AML-193 (cell line): ENCODE data around the gene HHATL.

Experiments
- DNase-seq, 2 experiments: peaks; one replicate each; lab custom pipeline; 2025; lab: John Stamatoyannopoulos, UW

The HHATL gene

DNA sequence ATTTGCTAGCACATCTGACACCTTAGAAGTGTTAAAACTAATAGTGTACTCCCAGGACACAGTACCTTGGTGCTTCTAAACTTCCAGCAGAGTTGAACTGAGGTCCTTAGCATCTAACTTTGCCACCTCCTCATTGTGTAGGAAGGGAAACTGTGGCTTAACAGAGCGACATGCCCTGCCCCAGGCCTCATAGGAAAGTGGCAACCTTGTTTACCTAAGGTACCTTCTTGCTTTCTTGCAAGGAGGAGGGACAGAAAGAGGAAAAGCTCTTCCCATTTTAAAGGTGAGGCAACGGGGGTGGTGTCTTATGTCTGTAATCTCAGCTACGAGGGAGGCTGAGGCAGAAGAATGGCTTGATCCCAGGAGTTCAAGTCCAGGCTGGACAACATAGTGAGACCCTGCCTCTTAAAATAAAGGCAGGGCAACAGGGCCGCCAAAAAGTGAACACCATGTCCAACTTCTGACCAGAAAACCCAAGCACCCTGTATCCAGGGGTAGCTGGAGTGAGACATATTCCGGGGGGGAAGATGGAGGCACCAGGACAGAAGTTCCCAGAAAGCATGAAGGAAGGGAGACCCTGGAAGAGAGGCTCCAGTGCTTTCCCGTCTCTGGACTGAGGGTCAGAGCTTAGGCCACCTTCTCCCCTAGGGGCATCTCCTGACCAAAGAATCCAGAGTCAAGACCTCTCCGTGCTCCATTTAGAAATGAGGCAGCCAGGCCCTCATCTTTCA, 17.8 kb downstream of the HHATL start:
- no peak for DNase-seq

GRCh38 chr3:42683875-42684598, 18.6 kb downstream of the HHATL start:
- peak; percentile 20 to 36 for DNase-seq

DNA sequence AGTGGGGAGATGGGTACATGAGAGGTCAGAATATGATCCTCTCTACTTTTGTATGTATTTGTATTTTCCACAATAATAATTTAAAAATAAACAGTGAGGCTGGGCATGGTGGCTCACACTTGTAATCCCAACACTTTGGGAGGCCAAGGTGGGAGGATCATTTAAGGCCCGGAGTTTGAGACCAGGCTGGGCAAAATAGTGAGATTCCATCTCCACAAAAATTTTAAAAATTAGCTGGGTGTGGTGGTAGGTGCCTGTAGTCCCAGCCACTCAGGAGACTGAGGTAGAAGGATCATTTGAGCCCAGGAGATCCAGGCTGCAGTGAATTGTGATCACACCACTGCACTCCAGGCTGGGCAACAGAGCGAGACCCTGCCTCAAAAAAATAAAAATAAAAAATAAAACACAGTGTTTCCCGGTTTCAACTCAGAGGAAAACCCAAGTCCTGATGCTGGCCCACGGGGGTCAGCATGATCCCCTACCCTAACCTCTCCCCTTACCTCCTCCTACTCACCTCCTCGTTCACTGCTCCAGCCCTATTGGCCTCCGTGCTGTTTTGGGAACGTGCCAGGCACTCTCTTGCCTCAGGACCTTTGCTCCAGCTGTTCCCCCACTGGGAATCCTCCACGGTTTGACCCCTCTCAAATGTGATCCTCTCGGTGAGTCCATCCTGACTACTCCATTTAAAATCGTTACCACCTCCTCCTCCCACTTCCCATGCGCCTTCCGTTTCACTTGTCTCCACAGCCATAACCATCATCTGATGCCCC, 20.1 kb downstream of the HHATL start:
- DNase-seq, result no peak

DNA sequence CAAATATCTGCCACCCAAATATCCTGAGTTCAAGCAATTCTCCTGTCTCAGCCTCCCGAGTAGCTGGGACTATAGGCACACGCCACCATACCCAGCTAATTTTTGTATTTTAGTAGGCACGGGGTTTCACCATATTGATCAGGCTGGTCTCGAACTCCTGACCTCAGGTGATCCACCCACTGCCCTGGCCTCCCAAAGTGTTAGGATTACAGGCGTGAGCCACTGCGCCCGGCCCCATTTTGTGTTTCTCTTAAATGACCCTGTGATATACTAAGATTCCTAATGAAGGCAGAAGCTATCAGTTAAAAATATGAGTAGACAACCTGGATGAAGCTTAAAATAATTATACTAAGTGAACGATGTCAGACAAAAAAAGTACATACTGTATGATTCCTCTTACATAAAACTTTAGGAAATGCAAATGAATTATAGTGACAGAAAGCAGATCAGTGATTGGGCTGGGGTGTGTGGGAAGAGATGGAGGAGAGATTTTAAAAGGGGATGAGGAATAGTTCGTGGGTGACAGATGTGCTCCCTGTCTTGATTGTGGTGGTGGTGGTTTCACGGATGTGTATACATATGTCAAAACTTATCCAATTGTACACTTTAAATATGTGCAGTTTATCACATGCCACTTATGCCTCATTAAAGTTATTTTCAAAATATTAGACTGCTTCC, 21.1 kb downstream of the HHATL start:
- no peak for DNase-seq

DNA sequence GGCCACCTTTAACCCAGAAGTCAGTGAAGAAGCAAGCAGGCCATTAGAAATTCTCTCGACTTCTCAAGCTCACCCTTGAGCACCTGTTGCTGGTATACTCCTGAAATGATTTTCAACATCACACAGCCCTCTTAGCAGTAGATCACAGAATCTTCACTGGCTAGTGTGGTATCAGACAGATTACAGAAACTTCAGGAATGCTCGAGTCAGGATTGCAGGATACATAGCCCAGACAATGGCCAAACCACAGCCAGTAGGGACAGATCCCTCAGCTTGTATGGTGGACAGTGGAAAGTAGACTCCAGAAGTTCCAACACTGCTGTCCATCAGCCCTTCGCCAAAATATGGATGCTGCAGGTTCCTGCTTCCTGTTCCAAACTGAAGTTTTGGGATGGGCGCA, 21.8 kb downstream of the HHATL start:
- DNase-seq, result no peak

DNA sequence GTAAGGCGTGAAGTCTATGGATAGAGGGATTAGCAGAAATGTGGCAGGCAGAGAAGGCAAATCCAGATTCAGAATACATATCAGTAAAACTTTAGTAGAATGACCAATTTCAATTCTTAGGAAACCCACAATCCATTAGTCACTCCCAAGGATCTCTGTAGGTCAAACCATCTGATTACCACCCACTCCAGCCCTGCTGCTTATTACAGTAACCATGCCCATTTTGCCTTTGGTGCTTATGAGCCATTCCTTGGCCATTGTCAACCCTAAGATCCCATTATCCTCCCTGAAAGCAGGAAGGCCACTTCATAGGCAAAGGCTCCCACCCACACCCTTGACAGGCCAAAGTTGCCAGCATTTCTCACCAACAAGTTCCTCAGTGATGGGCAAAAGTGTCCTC, 22.3 kb downstream of the HHATL start:
- no peak for DNase-seq

- no peak for DNase-seq
These were observed 24.2 kb downstream of the HHATL start for GRCh38 chr3:42678447-42678846.

- DNase-seq, result no peak
These were observed 26.7 kb downstream of the HHATL start for GRCh38 chr3:42675909-42676308.

GRCh38 chr3:42674146-42674545, 28.5 kb downstream of the HHATL start:
- DNase-seq, result no peak

DNA sequence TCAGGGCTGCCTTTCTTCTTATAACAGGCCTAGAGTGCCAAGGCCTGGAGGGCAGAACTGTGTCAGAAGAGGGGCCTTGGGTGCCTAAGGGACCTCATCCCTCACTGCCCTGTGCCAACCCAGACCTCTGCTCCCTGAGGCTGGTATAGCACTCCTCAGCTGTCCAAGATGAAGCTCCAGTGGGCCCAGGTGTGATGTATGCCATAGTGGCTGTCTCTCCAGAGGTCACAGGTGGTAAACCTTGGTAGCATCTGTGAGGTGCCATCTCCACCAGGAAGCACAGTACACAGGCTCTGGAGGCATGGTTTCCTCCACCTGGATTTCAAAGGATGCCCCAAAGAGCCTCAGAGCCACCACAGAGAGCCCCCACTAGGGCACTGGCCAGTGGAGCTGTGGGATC, 29.5 kb downstream of the HHATL start:
- DNase-seq, result no peak

DNA sequence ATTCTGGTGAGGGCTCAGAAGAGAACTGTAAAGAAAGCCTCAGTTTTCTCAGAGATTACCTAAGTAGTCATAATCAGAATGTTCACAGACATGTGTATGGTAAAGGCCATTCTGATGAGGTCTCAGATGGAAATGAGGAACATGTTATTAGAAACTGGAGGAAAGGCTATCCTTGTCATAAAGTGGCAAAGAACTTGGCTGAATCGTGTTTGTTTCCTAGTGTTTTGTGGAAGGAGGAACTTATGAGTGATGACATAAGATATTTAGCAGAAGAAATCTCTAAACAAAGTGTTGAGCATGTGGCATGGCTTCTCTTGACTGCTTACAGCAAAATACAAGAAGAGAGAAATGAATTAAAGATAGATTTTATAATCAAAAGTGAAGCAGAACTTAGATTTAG, 30.1 kb downstream of the HHATL start:
- no peak for DNase-seq

- DNase-seq, result no peak
These were observed 31.9 kb downstream of the HHATL start for GRCh38 chr3:42670670-42671069.

GRCh38 chr3:42670051-42670576, 32.5 kb downstream of the HHATL start:
- DNase-seq, result no peak

GRCh38 chr3:42668793-42669217, 33.8 kb downstream of the HHATL start:
- no peak for DNase-seq

- no peak for DNase-seq
These were observed 34.2 kb downstream of the HHATL start for GRCh38 chr3:42668413-42668760.

DNA sequence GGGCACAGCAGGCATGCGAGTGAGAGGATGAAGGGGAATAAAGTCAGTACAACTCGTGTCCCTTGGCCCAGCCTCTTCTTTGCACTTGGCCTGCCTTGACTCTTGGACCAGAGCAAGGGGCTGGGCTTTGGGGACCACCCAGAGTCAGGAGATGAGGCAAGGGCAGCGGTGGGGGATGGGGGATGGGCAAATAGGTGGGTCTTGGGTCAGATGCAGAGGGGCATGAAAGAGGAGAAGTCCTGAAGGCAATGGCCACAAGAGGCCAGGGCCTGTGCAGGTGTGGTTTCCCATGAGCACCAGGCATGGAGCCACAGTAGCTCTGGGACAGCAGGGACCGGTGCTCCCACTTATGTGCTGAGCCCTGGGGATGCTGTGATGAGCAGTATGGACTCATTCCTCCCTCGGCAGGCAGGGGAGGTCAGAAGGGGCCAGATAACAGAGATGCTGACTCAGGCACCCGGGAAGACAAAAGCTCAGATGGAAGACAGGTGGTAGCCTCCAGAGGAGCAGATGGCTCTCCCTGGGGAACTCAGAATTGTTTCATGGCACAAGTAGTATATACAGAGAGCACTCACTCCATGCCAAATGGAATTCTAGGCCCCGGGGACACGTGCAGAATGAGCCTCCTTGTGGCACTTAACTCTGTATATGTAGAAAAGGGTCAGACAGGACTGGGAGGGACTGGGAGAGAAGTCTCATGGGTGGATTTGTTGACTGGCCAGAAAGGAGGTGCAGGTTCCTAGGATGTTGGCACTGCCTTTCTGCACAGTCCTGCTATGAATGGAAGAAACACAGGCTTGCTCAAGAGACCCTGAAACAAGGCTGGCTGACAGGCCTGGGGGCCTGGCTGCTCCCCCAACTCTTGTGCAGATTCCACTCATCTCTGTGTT, 34.8 kb downstream of the HHATL start:
- DNase-seq, result no peak

GRCh38 chr3:42667096-42667522, 35.5 kb downstream of the HHATL start:
- DNase-seq, result no peak

- DNase-seq, result no peak
These were observed 36.0 kb downstream of the HHATL start for GRCh38 chr3:42666577-42666998.

- no peak for DNase-seq
These were observed 36.6 kb downstream of the HHATL start for GRCh38 chr3:42666022-42666421.

GRCh38 chr3:42665050-42665878, 37.3 kb downstream of the HHATL start:
- no peak for DNase-seq
